GM23338 (cell line): ENCODE results near the gene UBA6. TPM values are rescaled to one million over a fixed set of nuclear protein-coding genes. Genes with fewer than 3 reads are reported as not detected.

Source experiments
- ATAC-seq: fragments of 200-7000 bp; cut with Tn5 transposase; 3 replicates; pipeline ENCODE4 v1.9.1; 2020
- DNase-seq: peaks from one replicate; pipeline ENCODE4 v3.0.0-alpha.2; 2015; ENCODE audit warnings: low spot score
- H2AFZ ChIP-seq: fragments of 200-600 bp; sonication (generic); 2 replicates; pipeline ENCODE4 v1.8.0; 2016; ENCODE audit warnings: antibody characterized with exemption, mild to moderate bottlenecking, moderate library complexity
- H3F3A ChIP-seq: fragments of 200-600 bp; sonication (generic); replicated peaks from 2 replicates; pipeline ENCODE4 v1.8.0; 2017; ENCODE audit warnings: antibody characterized with exemption, mixed run types, low read depth
- H3K27ac ChIP-seq: fragments of 200-600 bp; sonication (generic); 2 replicates; pipeline ENCODE4 v1.6.1; 2016; ENCODE audit warnings: low read depth
- H3K27me3 ChIP-seq: fragments of 200-600 bp; sonication (generic); 2 replicates; pipeline ENCODE4 v1.8.0; 2016; ENCODE audit warnings: mild to moderate bottlenecking, mixed run types, moderate library complexity; ENCODE audit not compliant: insufficient read depth
- H3K36me3 ChIP-seq: fragments of 200-600 bp; sonication (generic); 2 replicates; pipeline ENCODE4 v1.8.0; 2016; ENCODE audit warnings: mild to moderate bottlenecking; ENCODE audit not compliant: insufficient read depth
- H3K4me1 ChIP-seq: fragments of 200-600 bp; sonication (generic); 2 replicates; pipeline ENCODE4 v1.8.0; 2016; ENCODE audit warnings: mild to moderate bottlenecking, moderate library complexity; ENCODE audit not compliant: insufficient read depth
- H3K4me2 ChIP-seq: fragments of 200-600 bp; sonication (generic); 2 replicates; pipeline ENCODE4 v1.7.1; 2017; ENCODE audit warnings: mixed run types
- H3K4me3 ChIP-seq: fragments of 200-600 bp; sonication (generic); 2 replicates; pipeline ENCODE4 v1.6.1; 2016; ENCODE audit warnings: mixed run types
- H3K79me2 ChIP-seq: fragments of 200-600 bp; sonication (generic); replicated peaks from 2 replicates; pipeline ENCODE4 v1.8.0; 2017; ENCODE audit warnings: mild to moderate bottlenecking; ENCODE audit not compliant: insufficient read depth
- H3K9me2 ChIP-seq: fragments of 200-600 bp; sonication (generic); 2 replicates; pipeline ENCODE4 v1.8.0; 2017; ENCODE audit not compliant: insufficient read depth
- H4K20me1 ChIP-seq: fragments of 200-600 bp; sonication (generic); replicated peaks from 2 replicates; pipeline ENCODE4 v1.8.0; 2017; ENCODE audit warnings: mild to moderate bottlenecking; ENCODE audit not compliant: insufficient read depth
- H3K27ac Mint-ChIP-seq: 2 replicates; pipeline ENCODE4 v1.8.0; 2020; ENCODE audit warnings: inconsistent platforms, mild to moderate bottlenecking, moderate library complexity, mixed read lengths
- H3K27me3 Mint-ChIP-seq: 3 replicates; pipeline ENCODE4 v1.8.0; 2022; ENCODE audit warnings: low read depth, mild to moderate bottlenecking, moderate library complexity, mixed read lengths, inconsistent platforms; ENCODE audit not compliant: insufficient read depth, poor library complexity
- H3K36me3 Mint-ChIP-seq: 3 replicates; pipeline ENCODE4 v1.8.0; 2021; ENCODE audit warnings: low read depth, mild to moderate bottlenecking, inconsistent platforms, moderate library complexity, mixed read lengths
- H3K4me1 Mint-ChIP-seq: 3 replicates; pipeline ENCODE4 v1.8.0; 2020; ENCODE audit warnings: mild to moderate bottlenecking, inconsistent platforms, mixed read lengths
- H3K4me3 Mint-ChIP-seq: 3 replicates; pipeline ENCODE4 v1.8.0; 2021; ENCODE audit warnings: moderate library complexity, mild to moderate bottlenecking, inconsistent platforms, mixed read lengths
- H3K9me3 Mint-ChIP-seq: 3 replicates; pipeline ENCODE4 v1.8.0; 2020; ENCODE audit warnings: moderate library complexity, mild to moderate bottlenecking, inconsistent platforms, mixed read lengths
- CREB1 ChIP-seq: fragments of 250-450 bp; sonication (Bioruptor Pico); IDR thresholded peaks from 2 replicates; pipeline ENCODE4 v1.5.0; 2020; ENCODE audit warnings: low read depth, mild to moderate bottlenecking, moderate library complexity
- EZH2 ChIP-seq: fragments of 200-600 bp; sonication (generic); IDR thresholded peaks from one replicate; pipeline ENCODE4 v1.8.0; 2017; ENCODE audit warnings: antibody characterized with exemption, mild to moderate bottlenecking, low read depth; ENCODE audit not compliant: unreplicated experiment
- EZH2phosphoT487 ChIP-seq: fragments of 200-600 bp; sonication (generic); IDR thresholded peaks from one replicate; pipeline ENCODE4 v1.8.1; 2018; ENCODE audit warnings: antibody characterized with exemption; ENCODE audit not compliant: unreplicated experiment
- JUNB ChIP-seq: IDR thresholded peaks from one replicate; pipeline ENCODE4 v1.6.1; 2016; ENCODE audit warnings: antibody characterized with exemption; ENCODE audit not compliant: unreplicated experiment
- NANOG ChIP-seq: IDR thresholded peaks from 2 replicates; pipeline ENCODE4 v1.6.1; 2016; ENCODE audit warnings: antibody characterized with exemption, borderline replicate concordance
- POLR2AphosphoS5 ChIP-seq: IDR thresholded peaks from 2 replicates; pipeline ENCODE4 v1.6.1; 2016; ENCODE audit warnings: antibody characterized with exemption, low read depth
- STAT1 ChIP-seq: IDR thresholded peaks from one replicate; pipeline ENCODE4 v1.6.1; 2016; ENCODE audit warnings: antibody characterized with exemption; ENCODE audit not compliant: unreplicated experiment
- ZNF114 ChIP-seq: fragments of 250-450 bp; sonication (Bioruptor Pico); IDR thresholded peaks from 2 replicates; pipeline ENCODE4 v1.5.0; 2020; ENCODE audit warnings: mild to moderate bottlenecking, moderate library complexity
- ZNF331 ChIP-seq: fragments of 250-450 bp; sonication (Bioruptor Pico); IDR thresholded peaks from 2 replicates; pipeline ENCODE4 v1.5.0; 2020; ENCODE audit warnings: low read depth, mild to moderate bottlenecking, moderate library complexity
- polyA plus RNA-seq: library from polyadenylated mRNA; unstranded; fragments of >200 nt; fragmentation: Nextera tagmentation; extraction: Ambion mirVana; gene quantifications from 2 replicates; pipeline ENCODE4 v1.2.1, GENCODE V29; 2016
- total RNA-seq: library from RNA; depleted of rRNA; stranded (reverse); fragments of >200 nt; shearing (Covaris generic); gene quantifications from 2 replicates; pipeline ENCODE4 v1.2.3, GENCODE V29; 2014
- TF ChIP-seq, protein P1 (sequence below), 2 experiments: fragments of 200-600 bp in 1 of 2; sonication (generic) in 1 of 2; conservative IDR thresholded peaks; 2 replicates each; pipeline versions ENCODE4 v1.5.1 to v1.6.1; 2016 to 2017; ENCODE audit warnings: antibody characterized with exemption in 2 of 2, low read depth in 2 of 2, mild to moderate bottlenecking in 2 of 2, moderate library complexity in 1 of 2
- TF ChIP-seq, protein P2 (sequence below): IDR thresholded peaks from one replicate; pipeline ENCODE4 v1.6.1; 2018; ENCODE audit warnings: antibody characterized with exemption; ENCODE audit not compliant: unreplicated experiment

The UBA6 gene
- total and polyA plus RNA-seq, 2 experiments from 2014 or later: 17.6 to 77.3 TPM

DNA sequence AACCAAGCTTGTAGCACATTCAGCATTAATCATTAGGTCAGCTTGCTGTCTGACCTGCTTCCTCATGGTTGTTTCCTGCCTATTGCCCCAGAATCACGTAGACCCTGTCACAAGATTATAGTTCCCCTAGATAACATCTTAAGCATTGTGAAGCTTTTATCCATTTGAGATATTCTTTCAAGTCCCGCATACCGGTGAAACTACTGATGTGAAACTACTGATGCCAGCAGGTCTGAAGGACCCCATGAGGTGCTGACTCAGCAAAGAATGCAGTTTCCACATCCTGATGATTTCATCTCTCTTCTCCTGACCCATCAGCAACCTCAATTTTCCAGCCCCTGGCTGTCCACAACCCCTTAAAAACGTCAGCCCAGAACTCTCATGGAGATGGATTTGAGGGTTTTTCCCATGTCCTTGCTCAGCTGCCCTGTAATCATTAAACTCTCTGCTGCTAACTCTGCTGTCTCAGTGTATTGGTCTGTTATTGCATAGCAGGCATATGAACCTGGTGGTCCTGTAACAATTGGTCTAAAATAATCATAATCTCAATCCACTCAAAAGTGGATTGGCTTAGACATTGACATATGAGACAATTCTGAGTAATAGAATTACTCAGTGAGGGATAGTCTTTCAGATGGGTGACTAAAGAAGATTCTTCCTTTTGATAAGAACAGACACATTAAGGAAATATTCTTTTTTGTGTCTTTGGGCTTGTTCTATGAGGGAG, 26.3 kb upstream of the UBA6 start (continued):
- TF ChIP-seq, protein P1, sequence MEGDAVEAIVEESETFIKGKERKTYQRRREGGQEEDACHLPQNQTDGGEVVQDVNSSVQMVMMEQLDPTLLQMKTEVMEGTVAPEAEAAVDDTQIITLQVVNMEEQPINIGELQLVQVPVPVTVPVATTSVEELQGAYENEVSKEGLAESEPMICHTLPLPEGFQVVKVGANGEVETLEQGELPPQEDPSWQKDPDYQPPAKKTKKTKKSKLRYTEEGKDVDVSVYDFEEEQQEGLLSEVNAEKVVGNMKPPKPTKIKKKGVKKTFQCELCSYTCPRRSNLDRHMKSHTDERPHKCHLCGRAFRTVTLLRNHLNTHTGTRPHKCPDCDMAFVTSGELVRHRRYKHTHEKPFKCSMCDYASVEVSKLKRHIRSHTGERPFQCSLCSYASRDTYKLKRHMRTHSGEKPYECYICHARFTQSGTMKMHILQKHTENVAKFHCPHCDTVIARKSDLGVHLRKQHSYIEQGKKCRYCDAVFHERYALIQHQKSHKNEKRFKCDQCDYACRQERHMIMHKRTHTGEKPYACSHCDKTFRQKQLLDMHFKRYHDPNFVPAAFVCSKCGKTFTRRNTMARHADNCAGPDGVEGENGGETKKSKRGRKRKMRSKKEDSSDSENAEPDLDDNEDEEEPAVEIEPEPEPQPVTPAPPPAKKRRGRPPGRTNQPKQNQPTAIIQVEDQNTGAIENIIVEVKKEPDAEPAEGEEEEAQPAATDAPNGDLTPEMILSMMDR (conservative IDR thresholded peaks at IDR 0.05; ENCODE audit: low read depth in 2 of 2): no peak
- TF ChIP-seq ZNF331 (CRISPR knock-in tag) (no peak), ZNF114 (no peak), JUNB (no peak)

DNA sequence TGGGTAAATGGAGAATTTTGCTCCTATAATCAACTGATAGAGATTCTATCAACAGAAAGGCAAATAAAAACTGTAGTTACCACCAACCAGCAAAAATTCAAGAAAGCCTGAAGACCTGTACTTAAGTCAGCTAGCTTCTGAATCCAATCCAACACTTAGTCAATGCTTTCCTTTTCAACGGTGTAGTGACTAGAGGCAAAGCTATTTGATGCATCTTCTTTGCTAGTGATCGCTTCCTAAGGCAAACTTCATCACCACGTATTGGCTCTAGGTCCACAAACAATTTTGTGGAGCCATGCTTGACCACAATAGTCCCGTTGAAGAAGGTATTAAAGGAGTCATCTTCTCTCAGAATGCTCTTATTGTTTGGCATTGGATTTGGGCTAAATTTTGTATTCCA, 25.0 kb upstream of the UBA6 start:
- H3K27me3 ChIP-seq: no peaks in the 10 kb centered on the region
- H4K20me1 ChIP-seq: no peaks in the 10 kb centered on the region
- peaks cover 9% of the 10 kb centered on the region; the same call in 1 of the 2 replicates for H3K9me2 ChIP-seq
- no peak overlapping the region for H3K4me2 ChIP-seq
- H3K27me3 Mint-ChIP-seq: peaks cover 2% of the 10 kb centered on the region
- H3K36me3 Mint-ChIP-seq: peaks cover 24% of the 10 kb centered on the region
- DNase-seq (no peak), ATAC-seq (no peak)
- no peaks in the 10 kb centered on the region for H3K36me3 ChIP-seq
- peaks cover 6% of the 10 kb centered on the region; the same call in 1 of the 3 replicates for H3K9me3 Mint-ChIP-seq
- H3K4me3 Mint-ChIP-seq: no peak overlapping the region
- no peak overlapping the region for H3K4me3 ChIP-seq
- H3K4me1 ChIP-seq: no peaks in the 10 kb centered on the region
- no peaks in the 10 kb centered on the region for H3F3A ChIP-seq
- H2AFZ ChIP-seq: no peak overlapping the region
- H3K79me2 ChIP-seq: no peaks in the 10 kb centered on the region
- H3K4me1 Mint-ChIP-seq: peaks cover 25% of the 10 kb centered on the region
- H3K27ac Mint-ChIP-seq: no peak overlapping the region
- no peak overlapping the region for H3K27ac ChIP-seq
- TF ChIP-seq, protein P2, sequence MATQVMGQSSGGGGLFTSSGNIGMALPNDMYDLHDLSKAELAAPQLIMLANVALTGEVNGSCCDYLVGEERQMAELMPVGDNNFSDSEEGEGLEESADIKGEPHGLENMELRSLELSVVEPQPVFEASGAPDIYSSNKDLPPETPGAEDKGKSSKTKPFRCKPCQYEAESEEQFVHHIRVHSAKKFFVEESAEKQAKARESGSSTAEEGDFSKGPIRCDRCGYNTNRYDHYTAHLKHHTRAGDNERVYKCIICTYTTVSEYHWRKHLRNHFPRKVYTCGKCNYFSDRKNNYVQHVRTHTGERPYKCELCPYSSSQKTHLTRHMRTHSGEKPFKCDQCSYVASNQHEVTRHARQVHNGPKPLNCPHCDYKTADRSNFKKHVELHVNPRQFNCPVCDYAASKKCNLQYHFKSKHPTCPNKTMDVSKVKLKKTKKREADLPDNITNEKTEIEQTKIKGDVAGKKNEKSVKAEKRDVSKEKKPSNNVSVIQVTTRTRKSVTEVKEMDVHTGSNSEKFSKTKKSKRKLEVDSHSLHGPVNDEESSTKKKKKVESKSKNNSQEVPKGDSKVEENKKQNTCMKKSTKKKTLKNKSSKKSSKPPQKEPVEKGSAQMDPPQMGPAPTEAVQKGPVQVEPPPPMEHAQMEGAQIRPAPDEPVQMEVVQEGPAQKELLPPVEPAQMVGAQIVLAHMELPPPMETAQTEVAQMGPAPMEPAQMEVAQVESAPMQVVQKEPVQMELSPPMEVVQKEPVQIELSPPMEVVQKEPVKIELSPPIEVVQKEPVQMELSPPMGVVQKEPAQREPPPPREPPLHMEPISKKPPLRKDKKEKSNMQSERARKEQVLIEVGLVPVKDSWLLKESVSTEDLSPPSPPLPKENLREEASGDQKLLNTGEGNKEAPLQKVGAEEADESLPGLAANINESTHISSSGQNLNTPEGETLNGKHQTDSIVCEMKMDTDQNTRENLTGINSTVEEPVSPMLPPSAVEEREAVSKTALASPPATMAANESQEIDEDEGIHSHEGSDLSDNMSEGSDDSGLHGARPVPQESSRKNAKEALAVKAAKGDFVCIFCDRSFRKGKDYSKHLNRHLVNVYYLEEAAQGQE: no peak
- TF ChIP-seq EZH2: no peak
- no peak for TF ChIP-seq CREB1 (CRISPR knock-in tag)
- TF ChIP-seq EZH2phosphoT487: no peak
- TF ChIP-seq ZNF114: no peak
- TF ChIP-seq NANOG: no peak
- TF ChIP-seq STAT1: no peak
- TF ChIP-seq ZNF331 (CRISPR knock-in tag): no peak
- TF ChIP-seq, protein P1 (conservative IDR thresholded peaks at IDR 0.05; ENCODE audit: low read depth in 2 of 2): no peak
- TF ChIP-seq POLR2AphosphoS5: no peak
